Measurements from ENCODE around the gene RAMP1. TPM values are rescaled to one million over a fixed set of nuclear protein-coding genes. Genes with fewer than 3 reads are reported as not detected.

RAMP1 gene
- total RNA-seq, 5 donors from 2014 or later (not counting 1 experiment from before 2014, with no cell fraction given), result 0.61 to 1.1 (median 0.95) TPM; not detected in 1

- WGBS (ENCODE audit: insufficient coverage), result 80% methylated on average over 1 of the region's 5 CpGs
These were observed 58.4 kb downstream of the RAMP1 start for GRCh38 chr2:237917696-237918374.

GRCh38 chr2:237919593-237919992 is 60.2 kb downstream of the RAMP1 start:
- Histone ChIP-seq H3K27ac (ENCODE audit: low read length) (no peak overlapping the region), H3K4me1 (ENCODE audit: control insufficient read depth in 1 of 2, extremely low read depth in 1 of 2, insufficient read depth in 2 of 2, low read length in 2 of 2) (peaks cover 0 to 10% of the 10 kb centered on the region in 2 experiments), H3K27me3 (replicated peaks in 1 of 2; ENCODE audit: control insufficient read depth in 2 of 2, extremely low read depth in 1 of 2, insufficient read depth in 2 of 2, low read length in 1 of 2) (peaks cover 0 to 12% of the 10 kb centered on the region in 2 experiments), H3K36me3 (ENCODE audit: control insufficient read depth in 2 of 2, extremely low read depth in 1 of 2, insufficient read depth in 1 of 2, low read length in 1 of 2) (no peaks in the 10 kb centered on the region), H3K9me3 (no peaks in the 10 kb centered on the region), H3K4me3 (ENCODE audit: control insufficient read depth in 1 of 2, extremely low read depth in 1 of 2, low read length in 1 of 2) (no peak overlapping the region)
- 70% methylated on average over 2 of the region's 6 CpGs for WGBS (ENCODE audit: insufficient coverage)
- no peaks in the 10 kb centered on the region for H3K27me3 Mint-ChIP-seq
- H3K4me3 Mint-ChIP-seq, result no peak overlapping the region
- no peak for DNase-seq
- no peak for ATAC-seq (replicated peaks in 1 of 4)
- ChIA-PET POLR2A (no interaction called here), CTCF (no interaction called here)
- no peak overlapping the region for H3K27ac Mint-ChIP-seq
- no peaks in the 10 kb centered on the region for H3K36me3 Mint-ChIP-seq
- no peaks in the 10 kb centered on the region for H3K9me3 Mint-ChIP-seq
- peaks cover 8 to 22% (median 15%) of the 10 kb centered on the region in 3 donors for H3K4me1 Mint-ChIP-seq

More at GRCh38 chr2:237917696-237918374, 58.4 kb downstream of the RAMP1 start:
- no peak overlapping the region for H3K4me3 Mint-ChIP-seq
- no peaks in the 10 kb centered on the region for H3K27me3 Mint-ChIP-seq
- ATAC-seq (replicated peaks in 1 of 4) (no peak), DNase-seq (no peak)
- no peak overlapping the region for H3K27ac Mint-ChIP-seq
- no peaks in the 10 kb centered on the region for H3K36me3 Mint-ChIP-seq
- no peak overlapping the region for H3K4me3 ChIP-seq (ENCODE audit: control insufficient read depth in 1 of 2, extremely low read depth in 1 of 2, low read length in 1 of 2)
- ChIA-PET CTCF (no interaction called here), POLR2A (interaction anchor here in 1 of 2 donors (0.6 kb wide), 2 partner anchors 13 to 261 kb away, joined by 3 read pairs; no protein-coding TSS in a partner anchor)
- no peak overlapping the region for H3K27ac ChIP-seq (ENCODE audit: low read length)
- peaks cover 0 to 3% of the 10 kb centered on the region in 2 experiments for H3K4me1 ChIP-seq (ENCODE audit: control insufficient read depth in 1 of 2, extremely low read depth in 1 of 2, insufficient read depth in 2 of 2, low read length in 2 of 2)
- no peaks in the 10 kb centered on the region for H3K9me3 Mint-ChIP-seq
- H3K4me1 Mint-ChIP-seq, result peaks cover 2 to 10% (median 7%) of the 10 kb centered on the region in 3 donors
- no peaks in the 10 kb centered on the region for H3K9me3 ChIP-seq
- H3K27me3 ChIP-seq (replicated peaks in 1 of 2; ENCODE audit: control insufficient read depth in 2 of 2, extremely low read depth in 1 of 2, insufficient read depth in 2 of 2, low read length in 1 of 2), result peaks cover 0 to 9% of the 10 kb centered on the region in 2 experiments
- H3K36me3 ChIP-seq (ENCODE audit: control insufficient read depth in 2 of 2, extremely low read depth in 1 of 2, insufficient read depth in 1 of 2, low read length in 1 of 2), result no peaks in the 10 kb centered on the region

GRCh38 chr2:237920673-237921072 is 61.2 kb downstream of the RAMP1 start:
- Histone ChIP-seq H3K27ac (ENCODE audit: low read length) (no peak overlapping the region), H3K27me3 (replicated peaks in 1 of 2; ENCODE audit: control insufficient read depth in 2 of 2, extremely low read depth in 1 of 2, insufficient read depth in 2 of 2, low read length in 1 of 2) (peaks cover 0 to 12% of the 10 kb centered on the region in 2 experiments), H3K9me3 (no peaks in the 10 kb centered on the region), H3K36me3 (ENCODE audit: control insufficient read depth in 2 of 2, extremely low read depth in 1 of 2, insufficient read depth in 1 of 2, low read length in 1 of 2) (no peaks in the 10 kb centered on the region), H3K4me3 (ENCODE audit: control insufficient read depth in 1 of 2, extremely low read depth in 1 of 2, low read length in 1 of 2) (no peak overlapping the region), H3K4me1 (ENCODE audit: control insufficient read depth in 1 of 2, extremely low read depth in 1 of 2, insufficient read depth in 2 of 2, low read length in 2 of 2) (peaks cover 0 to 10% of the 10 kb centered on the region in 2 experiments)
- Mint-ChIP-seq H3K9me3 (no peaks in the 10 kb centered on the region), H3K27me3 (no peaks in the 10 kb centered on the region), H3K36me3 (no peaks in the 10 kb centered on the region), H3K27ac (no peak overlapping the region), H3K4me3 (no peak overlapping the region), H3K4me1 (peaks cover 11 to 26% (median 18%) of the 10 kb centered on the region in 3 donors)
- CTCF ChIA-PET, result no interaction called here
- POLR2A ChIA-PET, result no interaction called here
- ATAC-seq (replicated peaks in 1 of 4), result no peak
- WGBS (ENCODE audit: insufficient coverage), result 72% methylated on average over 14 of the region's 14 CpGs
- DNase-seq, result no peak

- no peaks in the 10 kb centered on the region for H3K9me3 ChIP-seq
- no peaks in the 10 kb centered on the region for H3K36me3 Mint-ChIP-seq
- POLR2A ChIA-PET, result no interaction called here
- H3K27ac ChIP-seq (ENCODE audit: low read length), result no peak overlapping the region
- CTCF ChIA-PET, result interaction anchor here in 1 of 2 donors (1.4 kb wide), 1 partner anchor 59 kb away, joined by 4 read pairs; no protein-coding TSS in a partner anchor
- WGBS (ENCODE audit: insufficient coverage), result 87% methylated on average over 3 of the region's 10 CpGs
- DNase-seq, result no peak
- H3K27me3 Mint-ChIP-seq, result no peaks in the 10 kb centered on the region
- no peak overlapping the region for H3K4me3 Mint-ChIP-seq
- no peak overlapping the region for H3K27ac Mint-ChIP-seq
- H3K4me3 ChIP-seq (ENCODE audit: control insufficient read depth in 1 of 2, extremely low read depth in 1 of 2, low read length in 1 of 2), result no peak overlapping the region
- no peak for ATAC-seq (replicated peaks in 1 of 4)
- no peaks in the 10 kb centered on the region for H3K9me3 Mint-ChIP-seq
- H3K27me3 ChIP-seq (replicated peaks in 1 of 2; ENCODE audit: control insufficient read depth in 2 of 2, extremely low read depth in 1 of 2, insufficient read depth in 2 of 2, low read length in 1 of 2), result peaks cover 0 to 12% of the 10 kb centered on the region in 2 experiments
- peaks cover 17 to 34% (median 25%) of the 10 kb centered on the region in 3 donors for H3K4me1 Mint-ChIP-seq
- H3K4me1 ChIP-seq (ENCODE audit: control insufficient read depth in 1 of 2, extremely low read depth in 1 of 2, insufficient read depth in 2 of 2, low read length in 2 of 2), result peaks cover 0 to 14% of the 10 kb centered on the region in 2 experiments
- no peaks in the 10 kb centered on the region for H3K36me3 ChIP-seq (ENCODE audit: control insufficient read depth in 2 of 2, extremely low read depth in 1 of 2, insufficient read depth in 1 of 2, low read length in 1 of 2)
These were observed 62.6 kb downstream of the RAMP1 start for GRCh38 chr2:237921967-237922492.

GRCh38 chr2:237922641-237923361 is 63.4 kb downstream of the RAMP1 start:
- 62% methylated on average over 12 of the region's 13 CpGs for WGBS (ENCODE audit: insufficient coverage)
- Histone ChIP-seq H3K4me3 (ENCODE audit: control insufficient read depth in 1 of 2, extremely low read depth in 1 of 2, low read length in 1 of 2) (peak overlapping the region in 1 of 2 donors; percentile 27), H3K27ac (ENCODE audit: low read length) (no peak overlapping the region), H3K9me3 (no peaks in the 10 kb centered on the region), H3K27me3 (replicated peaks in 1 of 2; ENCODE audit: control insufficient read depth in 2 of 2, extremely low read depth in 1 of 2, insufficient read depth in 2 of 2, low read length in 1 of 2) (peaks cover 0 to 12% of the 10 kb centered on the region in 2 experiments), H3K36me3 (ENCODE audit: control insufficient read depth in 2 of 2, extremely low read depth in 1 of 2, insufficient read depth in 1 of 2, low read length in 1 of 2) (no peaks in the 10 kb centered on the region), H3K4me1 (ENCODE audit: control insufficient read depth in 1 of 2, extremely low read depth in 1 of 2, insufficient read depth in 2 of 2, low read length in 2 of 2) (peaks cover 0 to 14% of the 10 kb centered on the region in 2 experiments)
- H3K9me3 Mint-ChIP-seq, result peaks cover 0 to 1% (median 0%) of the 10 kb centered on the region in 3 donors
- H3K4me1 Mint-ChIP-seq, result peaks cover 17 to 38% (median 25%) of the 10 kb centered on the region in 3 donors
- DNase-seq (no peak), ATAC-seq (replicated peaks in 1 of 4) (no peak)
- no peaks in the 10 kb centered on the region for H3K27me3 Mint-ChIP-seq
- POLR2A ChIA-PET, result no interaction called here
- H3K27ac Mint-ChIP-seq, result peak overlapping the region in 1 of 2 donors; percentile 44
- H3K36me3 Mint-ChIP-seq, result no peaks in the 10 kb centered on the region
- CTCF ChIA-PET, result interaction anchor here (0.5 to 1.5 kb wide), 5 partner anchors 17 to 516 kb away, joined by 3 to 4 read pairs (median 4); no protein-coding TSS in a partner anchor
- H3K4me3 Mint-ChIP-seq, result peak overlapping the region in 2 of 3 donors; percentile 34 to 60

GRCh38 chr2:237923481-237924163 is 64.2 kb downstream of the RAMP1 start:
- Mint-ChIP-seq H3K9me3 (peaks cover 0 to 3% (median 0%) of the 10 kb centered on the region in 3 donors), H3K27me3 (no peaks in the 10 kb centered on the region), H3K4me3 (peak overlapping the region; percentile 34 to 60 (median 39)), H3K36me3 (no peaks in the 10 kb centered on the region), H3K27ac (peak overlapping the region; percentile 27 to 39), H3K4me1 (peaks cover 17 to 38% (median 25%) of the 10 kb centered on the region in 3 donors)
- H3K36me3 ChIP-seq (ENCODE audit: control insufficient read depth in 2 of 2, extremely low read depth in 1 of 2, insufficient read depth in 1 of 2, low read length in 1 of 2), result no peaks in the 10 kb centered on the region
- POLR2A ChIA-PET, result no interaction called here
- no peaks in the 10 kb centered on the region for H3K9me3 ChIP-seq
- peaks cover 0 to 14% of the 10 kb centered on the region in 2 experiments for H3K4me1 ChIP-seq (ENCODE audit: control insufficient read depth in 1 of 2, extremely low read depth in 1 of 2, insufficient read depth in 2 of 2, low read length in 2 of 2)
- no peak overlapping the region for H3K27ac ChIP-seq (ENCODE audit: low read length)
- H3K27me3 ChIP-seq (replicated peaks in 1 of 2; ENCODE audit: control insufficient read depth in 2 of 2, extremely low read depth in 1 of 2, insufficient read depth in 2 of 2, low read length in 1 of 2), result peaks cover 0 to 12% of the 10 kb centered on the region in 2 experiments
- ATAC-seq (replicated peaks in 1 of 4) (peak; percentile 97 to 99 (median 98)), DNase-seq (peak; percentile 26 to 90 (median 69))
- 25% methylated on average over 32 of the region's 33 CpGs for WGBS (ENCODE audit: insufficient coverage)
- peak overlapping the region; percentile 20 to 27 for H3K4me3 ChIP-seq (ENCODE audit: control insufficient read depth in 1 of 2, extremely low read depth in 1 of 2, low read length in 1 of 2)
- CTCF ChIA-PET, result interaction anchor here (0.5 to 1.5 kb wide), 5 partner anchors 16 to 517 kb away, joined by 3 to 6 read pairs (median 4); no protein-coding TSS in a partner anchor
